Fibroblast of pulmonary artery (primary cell): ENCODE measurements around the gene FCRL6.

Experiments used
- DNase-seq: peaks from one replicate; pipeline ENCODE4 v3.0.0-alpha.2; 2010; ENCODE audit warnings: low read depth
- H3K4me3 ChIP-seq: replicated peaks from 2 replicates; pipeline ENCODE4 v1.5.1; 2011; ENCODE audit warnings: low read depth, mild to moderate bottlenecking, control low read depth, low read length, moderate library complexity
- CTCF ChIP-seq: IDR thresholded peaks from 2 replicates; pipeline ENCODE4 v1.5.1; 2011; ENCODE audit warnings: mild to moderate bottlenecking, control low read depth, low read length, inconsistent platforms; ENCODE audit errors: missing control alignments

FCRL6 gene

GRCh38 chr1:159851407-159851806 lies 49.2 kb downstream of the FCRL6 start:
- H3K4me3 ChIP-seq, result no peak overlapping the region
- peak; percentile 6 for TF ChIP-seq CTCF
- no peak for DNase-seq

- no peak for DNase-seq
- peak overlapping the region; percentile 58 for H3K4me3 ChIP-seq
- TF ChIP-seq CTCF, result no peak
Observed at GRCh38 chr1:159853417-159854115, 51.4 kb downstream of the FCRL6 start.

- TF ChIP-seq CTCF, result no peak
- peak overlapping the region; percentile 58 for H3K4me3 ChIP-seq
- peak; percentile 52 for DNase-seq
Observed at GRCh38 chr1:159854116-159854692, 52.0 kb downstream of the FCRL6 start.

- TF ChIP-seq CTCF, result no peak
- H3K4me3 ChIP-seq, result peak overlapping the region; percentile 58
- peak; percentile 82 for DNase-seq
Observed at GRCh38 chr1:159854693-159855192, 52.6 kb downstream of the FCRL6 start.

GRCh38 chr1:159855709-159856108 lies 53.5 kb downstream of the FCRL6 start:
- H3K4me3 ChIP-seq, result no peak overlapping the region
- no peak for TF ChIP-seq CTCF
- DNase-seq, result no peak

DNA sequence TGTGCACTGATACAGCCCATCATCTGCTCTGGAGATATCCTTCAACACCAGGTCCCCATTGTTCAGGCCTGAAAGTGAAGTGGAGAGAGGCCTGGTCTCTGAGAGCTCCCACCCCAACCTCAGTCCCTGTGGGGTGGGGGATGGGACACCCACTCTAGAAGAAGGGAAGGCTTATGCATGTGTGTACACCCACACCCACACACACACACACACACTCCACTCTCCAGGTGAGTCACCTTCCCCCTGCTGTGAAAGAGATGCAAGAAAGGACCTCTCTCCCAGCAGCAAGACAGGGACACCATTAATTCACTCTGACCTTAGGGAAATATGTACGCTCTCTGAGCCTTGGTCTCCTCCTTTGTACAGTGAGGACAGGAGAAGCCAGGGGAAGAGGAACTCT lies 54.4 kb downstream of the FCRL6 start:
- TF ChIP-seq CTCF, result no peak
- no peak for DNase-seq
- no peak overlapping the region for H3K4me3 ChIP-seq

DNA sequence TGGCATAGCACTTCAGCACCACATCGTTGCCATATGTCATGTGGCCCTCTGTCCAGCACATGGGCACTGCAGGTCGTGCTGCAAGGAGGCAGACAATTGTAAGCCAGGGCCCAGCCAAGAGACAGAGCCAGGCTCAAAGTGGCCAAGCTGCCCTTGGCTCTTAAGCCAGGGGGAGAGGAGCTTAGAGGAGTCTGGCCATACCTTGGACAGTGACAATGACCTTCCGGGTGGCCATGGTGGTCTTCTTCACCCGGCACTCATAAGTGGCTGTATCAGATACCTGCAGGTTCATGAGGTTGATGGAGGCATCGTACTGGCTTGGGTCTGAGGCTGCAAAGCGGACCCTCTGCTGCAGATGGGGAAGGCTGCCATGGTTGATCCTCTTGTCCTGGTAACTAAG lies 55.7 kb downstream of the FCRL6 start:
- no peak overlapping the region for H3K4me3 ChIP-seq
- no peak for TF ChIP-seq CTCF

More for the DNA sequence above, 55.7 kb downstream of the FCRL6 start:
- DNase-seq, result no peak
